MCF 10A (cell line): ENCODE data around the gene EIF4A3. TPM values are rescaled to one million over a fixed set of nuclear protein-coding genes. Genes with fewer than 3 reads are reported as not detected.

ENCODE experiments used
- BruUV-seq: library from RNA; stranded (reverse); fragments of 400-500 nt; replicated peaks from 2 replicates; lab custom pipeline; 2021; lab: Mats Ljungman, UMichigan
- CTCF ChIA-PET: fragments of 300-600 bp; sonication (Branson Sonifier 250); formaldehyde crosslinking; extraction: SDS; loops from one replicate; lab custom pipeline; 2021; ENCODE audit warnings: antibody characterized with exemption, inconsistent platforms; lab: Yijun Ruan, JAX
- POLR2A ChIA-PET: fragments of 300-600, 350-650 bp; sonication (Branson Sonifier 250); formaldehyde crosslinking; extraction: SDS; loops from one replicate; lab custom pipeline; 2020; ENCODE audit warnings: antibody characterized with exemption, inconsistent platforms; lab: Yijun Ruan, JAX
- DNase-seq: peaks from one replicate; pipeline ENCODE4 v3.0.0-alpha.2; 2018; ENCODE audit not compliant: unreplicated experiment
- H3K27ac Mint-ChIP-seq: one replicate; pipeline ENCODE4 v1.8.0; 2022; ENCODE audit warnings: mild to moderate bottlenecking, low read depth, mixed read lengths; ENCODE audit not compliant: unreplicated experiment
- H3K27me3 Mint-ChIP-seq: one replicate; pipeline ENCODE4 v1.8.0; 2022; ENCODE audit warnings: mixed read lengths; ENCODE audit not compliant: insufficient read depth, unreplicated experiment
- H3K36me3 Mint-ChIP-seq: one replicate; pipeline ENCODE4 v1.8.0; 2022; ENCODE audit warnings: mild to moderate bottlenecking, moderate library complexity, mixed read lengths; ENCODE audit not compliant: insufficient read depth, unreplicated experiment
- H3K4me1 Mint-ChIP-seq: one replicate; pipeline ENCODE4 v1.8.0; 2022; ENCODE audit warnings: mixed read lengths; ENCODE audit not compliant: insufficient read depth, unreplicated experiment
- H3K4me3 Mint-ChIP-seq: one replicate; pipeline ENCODE4 v1.8.0; 2022; ENCODE audit warnings: mild to moderate bottlenecking, moderate library complexity, mixed read lengths; ENCODE audit not compliant: unreplicated experiment
- H3K9me3 Mint-ChIP-seq: one replicate; pipeline ENCODE4 v1.8.0; 2022; ENCODE audit warnings: mixed read lengths; ENCODE audit not compliant: unreplicated experiment
- CTCF ChIP-seq: fragments of 200-600 bp; IDR thresholded peaks from one replicate; pipeline ENCODE4 v1.8.0; 2022; ENCODE audit warnings: antibody characterized with exemption, mild to moderate bottlenecking; ENCODE audit not compliant: unreplicated experiment
- intact Hi-C: fragments of 100-400 bp; cut with micrococcal nuclease; formaldehyde crosslinking; loops from 2 replicates; pipeline ENCODE4 v1.14.1; 2022
- microRNA-seq: library from miRNA; unstranded; fragments of <30 nt; microRNA quantifications from one replicate; pipeline ENCODE4 v1.2.0, GENCODE V29; 2022
- total RNA-seq: library from RNA; stranded (reverse); gene quantifications from 2 replicates; pipeline ENCODE4 v1.2.3, GENCODE V29; 2022

EIF4A3 gene
- total RNA-seq, 1 experiment from 2014 or later, result 87.0 TPM

GRCh38 chr17:80084773-80085172 lies 62.2 kb downstream of the EIF4A3 start:
- H3K36me3 Mint-ChIP-seq, result no peaks in the 10 kb centered on the region
- no peak overlapping the region for H3K4me3 Mint-ChIP-seq
- H3K27me3 Mint-ChIP-seq, result peaks cover 26% of the 10 kb centered on the region
- no peak for DNase-seq
- POLR2A ChIA-PET, result no interaction called here
- CTCF ChIA-PET, result interaction anchor here (1.2 kb wide), 1 partner anchor 66 kb away, joined by 3 read pairs; no protein-coding TSS in a partner anchor
- H3K27ac Mint-ChIP-seq, result no peak overlapping the region
- BruUV-seq, result no TSS peak
- intact Hi-C loops, result loop anchor here (5.0 kb wide), 1 partner anchor 168 kb away; no protein-coding TSS in a partner anchor
- H3K4me1 Mint-ChIP-seq, result no peaks in the 10 kb centered on the region
- no peak for TF ChIP-seq CTCF
- no peaks in the 10 kb centered on the region for H3K9me3 Mint-ChIP-seq

Small RNA genes lying within 50 kb of the gene (microRNA-seq; reads per million reads assigned to microRNA genes)
- gene MIR1268B, result not detected

Other genes starting within 250 kb of the EIF4A3 start
- gene TBC1D16, start 111.3 kb downstream of the EIF4A3 start, total RNA-seq, result 21.1 and 26.5 TPM in 2 replicates
- 4.1 and 4.8 TPM in 2 replicates for gene CCDC40, start 110.5 kb downstream of the EIF4A3 start, total RNA-seq
- gene GAA, start 45.5 kb downstream of the EIF4A3 start, total RNA-seq, result 26.0 and 31.3 TPM in 2 replicates
- 0.20 TPM in 1 of 2 replicates, not detected in the other for gene CARD14, start 22.9 kb upstream of the EIF4A3 start, total RNA-seq
- gene SGSH, start 73.2 kb upstream of the EIF4A3 start, total RNA-seq, result 42.0 and 42.4 TPM in 2 replicates
- 11.7 and 13.6 TPM in 2 replicates for gene SLC26A11, start 73.3 kb upstream of the EIF4A3 start, total RNA-seq
- 50.5 and 67.5 TPM in 2 replicates for gene RNF213, start 113.7 kb upstream of the EIF4A3 start, total RNA-seq